ENCODE data around the gene CLIC5. TPM values are rescaled to one million over a fixed set of nuclear protein-coding genes. Genes with fewer than 3 reads are reported as not detected.

Gene CLIC5
- total RNA-seq, 1 donor from 2014 or later, result 0.32 TPM

- Mint-ChIP-seq H3K9me3 (ENCODE audit: unreplicated experiment) (peaks cover 3% of the 10 kb centered on the region), H3K4me1 (ENCODE audit: low read depth, unreplicated experiment) (no peaks in the 10 kb centered on the region), H3K4me3 (ENCODE audit: unreplicated experiment) (no peak overlapping the region), H3K36me3 (ENCODE audit: low read depth, unreplicated experiment) (no peaks in the 10 kb centered on the region), H3K27ac (ENCODE audit: unreplicated experiment) (no peak overlapping the region), H3K27me3 (ENCODE audit: low read depth, unreplicated experiment) (peaks cover 16% of the 10 kb centered on the region)
- Histone ChIP-seq H3K27me3 (ENCODE audit: insufficient read depth, low read length) (peaks cover 4% of the 10 kb centered on the region), H3K4me1 (ENCODE audit: insufficient read depth, low read length) (no peaks in the 10 kb centered on the region), H2AFZ (ENCODE audit: low read depth, low read length) (no peak overlapping the region), H3K9me3 (ENCODE audit: insufficient read depth, low read depth, low read length) (no peaks in the 10 kb centered on the region), H3K9ac (ENCODE audit: low read length) (no peak overlapping the region), H4K20me1 (ENCODE audit: insufficient read depth, low read length) (no peaks in the 10 kb centered on the region), H3K27ac (ENCODE audit: low read depth, low read length) (no peak overlapping the region), H3K4me2 (ENCODE audit: low read length) (no peak overlapping the region), H3K79me2 (ENCODE audit: insufficient read depth, low read length) (no peaks in the 10 kb centered on the region), H3K36me3 (ENCODE audit: insufficient read depth, low read length) (no peaks in the 10 kb centered on the region), H3K4me3 (ENCODE audit: insufficient read depth, low read depth, low read length) (no peak overlapping the region)
- no peak for FAIRE-seq
- TF ChIP-seq EZH2 (IDR thresholded peaks at IDR 0.05; ENCODE audit: insufficient read depth, low read length), result no peak
- no peak for TF ChIP-seq CTCF (IDR thresholded peaks at IDR 0.05; ENCODE audit: insufficient read depth, low read depth, low read length)
- DNase-seq (ENCODE audit: low read depth), result no peak
Observed at GRCh38 chr6:45988635-45989034, 27.0 kb downstream of the CLIC5 start.

- Histone ChIP-seq H2AFZ (ENCODE audit: low read depth, low read length) (no peak overlapping the region), H3K27ac (ENCODE audit: low read depth, low read length) (no peak overlapping the region), H3K27me3 (ENCODE audit: insufficient read depth, low read length) (peaks cover 4% of the 10 kb centered on the region), H3K9me3 (ENCODE audit: insufficient read depth, low read depth, low read length) (no peaks in the 10 kb centered on the region), H3K4me3 (ENCODE audit: insufficient read depth, low read depth, low read length) (no peak overlapping the region), H3K36me3 (ENCODE audit: insufficient read depth, low read length) (no peaks in the 10 kb centered on the region), H3K79me2 (ENCODE audit: insufficient read depth, low read length) (no peaks in the 10 kb centered on the region), H3K4me2 (ENCODE audit: low read length) (no peak overlapping the region), H3K9ac (ENCODE audit: low read length) (no peak overlapping the region), H4K20me1 (ENCODE audit: insufficient read depth, low read length) (no peaks in the 10 kb centered on the region), H3K4me1 (ENCODE audit: insufficient read depth, low read length) (no peaks in the 10 kb centered on the region)
- TF ChIP-seq EZH2 (IDR thresholded peaks at IDR 0.05; ENCODE audit: insufficient read depth, low read length), result no peak
- H3K36me3 Mint-ChIP-seq (ENCODE audit: low read depth, unreplicated experiment), result no peaks in the 10 kb centered on the region
- no peak overlapping the region for H3K27ac Mint-ChIP-seq (ENCODE audit: unreplicated experiment)
- DNase-seq (ENCODE audit: low read depth) (no peak), FAIRE-seq (no peak)
- H3K4me3 Mint-ChIP-seq (ENCODE audit: unreplicated experiment), result no peak overlapping the region
- no peaks in the 10 kb centered on the region for H3K4me1 Mint-ChIP-seq (ENCODE audit: low read depth, unreplicated experiment)
- peaks cover 3% of the 10 kb centered on the region for H3K9me3 Mint-ChIP-seq (ENCODE audit: unreplicated experiment)
- H3K27me3 Mint-ChIP-seq (ENCODE audit: low read depth, unreplicated experiment), result peaks cover 16% of the 10 kb centered on the region
Observed at GRCh38 chr6:45987856-45988255, 27.8 kb downstream of the CLIC5 start.

- no peak overlapping the region for H2AFZ ChIP-seq (ENCODE audit: low read depth, low read length)
- H3K79me2 ChIP-seq (ENCODE audit: insufficient read depth, low read length), result no peaks in the 10 kb centered on the region
- TF ChIP-seq CTCF (IDR thresholded peaks at IDR 0.05; ENCODE audit: insufficient read depth, low read depth, low read length), result no peak
- no peak for TF ChIP-seq EZH2 (IDR thresholded peaks at IDR 0.05; ENCODE audit: insufficient read depth, low read length)
- no peaks in the 10 kb centered on the region for H3K36me3 ChIP-seq (ENCODE audit: insufficient read depth, low read length)
- Mint-ChIP-seq H3K4me3 (ENCODE audit: unreplicated experiment) (no peak overlapping the region), H3K27ac (ENCODE audit: unreplicated experiment) (no peak overlapping the region), H3K27me3 (ENCODE audit: low read depth, unreplicated experiment) (peaks cover 14% of the 10 kb centered on the region), H3K4me1 (ENCODE audit: low read depth, unreplicated experiment) (no peaks in the 10 kb centered on the region), H3K9me3 (ENCODE audit: unreplicated experiment) (peaks cover 3% of the 10 kb centered on the region), H3K36me3 (ENCODE audit: low read depth, unreplicated experiment) (no peaks in the 10 kb centered on the region)
- H4K20me1 ChIP-seq (ENCODE audit: insufficient read depth, low read length), result no peaks in the 10 kb centered on the region
- no peaks in the 10 kb centered on the region for H3K9me3 ChIP-seq (ENCODE audit: insufficient read depth, low read depth, low read length)
- H3K27ac ChIP-seq (ENCODE audit: low read depth, low read length), result no peak overlapping the region
- DNase-seq (ENCODE audit: low read depth) (no peak), FAIRE-seq (no peak)
- peaks cover 4% of the 10 kb centered on the region for H3K27me3 ChIP-seq (ENCODE audit: insufficient read depth, low read length)
- no peaks in the 10 kb centered on the region for H3K4me1 ChIP-seq (ENCODE audit: insufficient read depth, low read length)
- no peak overlapping the region for H3K9ac ChIP-seq (ENCODE audit: low read length)
- no peak overlapping the region for H3K4me2 ChIP-seq (ENCODE audit: low read length)
- no peak overlapping the region for H3K4me3 ChIP-seq (ENCODE audit: insufficient read depth, low read depth, low read length)
Observed at GRCh38 chr6:45986746-45987274, 28.9 kb downstream of the CLIC5 start.

Data from astrocyte (in vitro differentiated cells and primary cell).